ENCODE measurements around the gene ZNF324. TPM values are rescaled to one million over a fixed set of nuclear protein-coding genes. Genes with fewer than 3 reads are reported as not detected.

The ZNF324 gene
- total and polyA plus RNA-seq, 4 donors, result 2.3 to 8.4 (median 5.5) TPM

DNA sequence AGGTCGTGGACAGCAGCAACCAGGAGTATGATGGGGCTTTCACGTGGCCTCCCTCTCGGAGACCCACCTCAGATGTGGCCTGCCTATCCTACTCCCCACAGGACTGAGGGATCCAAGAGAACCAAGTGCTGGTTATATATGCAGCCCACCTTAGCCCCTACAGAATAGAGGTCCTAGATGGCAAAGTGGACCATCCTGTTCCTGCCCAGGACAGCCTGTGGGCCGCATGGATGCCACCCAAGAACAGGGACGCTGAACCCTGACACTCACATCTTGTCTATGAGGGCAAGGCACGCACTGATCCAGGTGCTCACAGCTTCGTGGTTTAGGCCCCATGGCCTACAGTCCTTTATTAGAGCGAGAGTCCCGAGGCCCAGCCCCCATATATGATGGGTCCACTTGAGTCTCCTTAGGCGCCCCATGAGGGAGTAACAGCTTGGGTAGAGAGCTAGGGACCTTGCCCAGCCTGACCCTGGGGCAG is 46.4 kb downstream of the ZNF324 start:
- no peaks in the 10 kb centered on the region for H3K27me3 ChIP-seq (ENCODE audit: control insufficient read depth in 4 of 4, insufficient read depth in 4 of 4, low read length in 3 of 4)
- no peak overlapping the region for H3K4me3 ChIP-seq (ENCODE audit: low read depth in 1 of 3, low read length in 3 of 3)
- H3K9ac ChIP-seq (ENCODE audit: low read depth in 1 of 2, low read length in 2 of 2), result peak overlapping the region in 1 of 2 donors; percentile 39
- H3K27ac ChIP-seq (ENCODE audit: low read depth in 1 of 2, low read length in 2 of 2), result peak overlapping the region; percentile 75 to 86
- H3K9me3 ChIP-seq (ENCODE audit: control insufficient read depth in 4 of 4, low read length in 3 of 4), result no peaks in the 10 kb centered on the region
- 75% methylated on average over 10 of the region's 10 CpGs for WGBS
- H3K4me1 ChIP-seq (ENCODE audit: control insufficient read depth in 4 of 4, insufficient read depth in 4 of 4, low read length in 3 of 4), result peaks cover 15 to 75% (median 50%) of the 10 kb centered on the region in 4 donors
- no peak for DNase-seq (ENCODE audit: low spot score)
- TF ChIP-seq, protein P1, sequence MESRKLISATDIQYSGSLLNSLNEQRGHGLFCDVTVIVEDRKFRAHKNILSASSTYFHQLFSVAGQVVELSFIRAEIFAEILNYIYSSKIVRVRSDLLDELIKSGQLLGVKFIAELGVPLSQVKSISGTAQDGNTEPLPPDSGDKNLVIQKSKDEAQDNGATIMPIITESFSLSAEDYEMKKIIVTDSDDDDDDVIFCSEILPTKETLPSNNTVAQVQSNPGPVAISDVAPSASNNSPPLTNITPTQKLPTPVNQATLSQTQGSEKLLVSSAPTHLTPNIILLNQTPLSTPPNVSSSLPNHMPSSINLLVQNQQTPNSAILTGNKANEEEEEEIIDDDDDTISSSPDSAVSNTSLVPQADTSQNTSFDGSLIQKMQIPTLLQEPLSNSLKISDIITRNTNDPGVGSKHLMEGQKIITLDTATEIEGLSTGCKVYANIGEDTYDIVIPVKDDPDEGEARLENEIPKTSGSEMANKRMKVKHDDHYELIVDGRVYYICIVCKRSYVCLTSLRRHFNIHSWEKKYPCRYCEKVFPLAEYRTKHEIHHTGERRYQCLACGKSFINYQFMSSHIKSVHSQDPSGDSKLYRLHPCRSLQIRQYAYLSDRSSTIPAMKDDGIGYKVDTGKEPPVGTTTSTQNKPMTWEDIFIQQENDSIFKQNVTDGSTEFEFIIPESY (IDR thresholded peaks at IDR 0.05), result no peak
- TF ChIP-seq FOXA1 (IDR thresholded peaks at IDR 0.05) (no peak), YY1 (IDR thresholded peaks at IDR 0.05) (no peak), HNF4A (conservative IDR thresholded peaks at IDR 0.05) (no peak), GABPA (IDR thresholded peaks at IDR 0.05 in 1 of 2, conservative IDR thresholded peaks at IDR 0.05 in 1 of 2) (no peak), SP1 (IDR thresholded peaks at IDR 0.05) (no peak), RXRA (IDR thresholded peaks at IDR 0.05) (no peak), HNF4G (IDR thresholded peaks at IDR 0.05) (no peak), NR2F2 (IDR thresholded peaks at IDR 0.05) (no peak), TAF1 (conservative IDR thresholded peaks at IDR 0.05) (no peak), EGR1 (IDR thresholded peaks at IDR 0.05; ENCODE audit: low read depth in 2 of 2) (no peak), FOXA2 (IDR thresholded peaks at IDR 0.05) (no peak), RAD21 (IDR thresholded peaks at IDR 0.05) (no peak), JUND (IDR thresholded peaks at IDR 0.05) (no peak)
- TF ChIP-seq, protein P2, sequence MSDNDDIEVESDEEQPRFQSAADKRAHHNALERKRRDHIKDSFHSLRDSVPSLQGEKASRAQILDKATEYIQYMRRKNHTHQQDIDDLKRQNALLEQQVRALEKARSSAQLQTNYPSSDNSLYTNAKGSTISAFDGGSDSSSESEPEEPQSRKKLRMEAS (IDR thresholded peaks at IDR 0.05), result no peak
- TF ChIP-seq, protein P3, sequence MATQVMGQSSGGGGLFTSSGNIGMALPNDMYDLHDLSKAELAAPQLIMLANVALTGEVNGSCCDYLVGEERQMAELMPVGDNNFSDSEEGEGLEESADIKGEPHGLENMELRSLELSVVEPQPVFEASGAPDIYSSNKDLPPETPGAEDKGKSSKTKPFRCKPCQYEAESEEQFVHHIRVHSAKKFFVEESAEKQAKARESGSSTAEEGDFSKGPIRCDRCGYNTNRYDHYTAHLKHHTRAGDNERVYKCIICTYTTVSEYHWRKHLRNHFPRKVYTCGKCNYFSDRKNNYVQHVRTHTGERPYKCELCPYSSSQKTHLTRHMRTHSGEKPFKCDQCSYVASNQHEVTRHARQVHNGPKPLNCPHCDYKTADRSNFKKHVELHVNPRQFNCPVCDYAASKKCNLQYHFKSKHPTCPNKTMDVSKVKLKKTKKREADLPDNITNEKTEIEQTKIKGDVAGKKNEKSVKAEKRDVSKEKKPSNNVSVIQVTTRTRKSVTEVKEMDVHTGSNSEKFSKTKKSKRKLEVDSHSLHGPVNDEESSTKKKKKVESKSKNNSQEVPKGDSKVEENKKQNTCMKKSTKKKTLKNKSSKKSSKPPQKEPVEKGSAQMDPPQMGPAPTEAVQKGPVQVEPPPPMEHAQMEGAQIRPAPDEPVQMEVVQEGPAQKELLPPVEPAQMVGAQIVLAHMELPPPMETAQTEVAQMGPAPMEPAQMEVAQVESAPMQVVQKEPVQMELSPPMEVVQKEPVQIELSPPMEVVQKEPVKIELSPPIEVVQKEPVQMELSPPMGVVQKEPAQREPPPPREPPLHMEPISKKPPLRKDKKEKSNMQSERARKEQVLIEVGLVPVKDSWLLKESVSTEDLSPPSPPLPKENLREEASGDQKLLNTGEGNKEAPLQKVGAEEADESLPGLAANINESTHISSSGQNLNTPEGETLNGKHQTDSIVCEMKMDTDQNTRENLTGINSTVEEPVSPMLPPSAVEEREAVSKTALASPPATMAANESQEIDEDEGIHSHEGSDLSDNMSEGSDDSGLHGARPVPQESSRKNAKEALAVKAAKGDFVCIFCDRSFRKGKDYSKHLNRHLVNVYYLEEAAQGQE (IDR thresholded peaks at IDR 0.05), result no peak
- TF ChIP-seq, protein P4, sequence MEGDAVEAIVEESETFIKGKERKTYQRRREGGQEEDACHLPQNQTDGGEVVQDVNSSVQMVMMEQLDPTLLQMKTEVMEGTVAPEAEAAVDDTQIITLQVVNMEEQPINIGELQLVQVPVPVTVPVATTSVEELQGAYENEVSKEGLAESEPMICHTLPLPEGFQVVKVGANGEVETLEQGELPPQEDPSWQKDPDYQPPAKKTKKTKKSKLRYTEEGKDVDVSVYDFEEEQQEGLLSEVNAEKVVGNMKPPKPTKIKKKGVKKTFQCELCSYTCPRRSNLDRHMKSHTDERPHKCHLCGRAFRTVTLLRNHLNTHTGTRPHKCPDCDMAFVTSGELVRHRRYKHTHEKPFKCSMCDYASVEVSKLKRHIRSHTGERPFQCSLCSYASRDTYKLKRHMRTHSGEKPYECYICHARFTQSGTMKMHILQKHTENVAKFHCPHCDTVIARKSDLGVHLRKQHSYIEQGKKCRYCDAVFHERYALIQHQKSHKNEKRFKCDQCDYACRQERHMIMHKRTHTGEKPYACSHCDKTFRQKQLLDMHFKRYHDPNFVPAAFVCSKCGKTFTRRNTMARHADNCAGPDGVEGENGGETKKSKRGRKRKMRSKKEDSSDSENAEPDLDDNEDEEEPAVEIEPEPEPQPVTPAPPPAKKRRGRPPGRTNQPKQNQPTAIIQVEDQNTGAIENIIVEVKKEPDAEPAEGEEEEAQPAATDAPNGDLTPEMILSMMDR (IDR thresholded peaks at IDR 0.05; ENCODE audit: low read depth, low read length, missing input control), result no peak
- TF ChIP-seq, protein P5, sequence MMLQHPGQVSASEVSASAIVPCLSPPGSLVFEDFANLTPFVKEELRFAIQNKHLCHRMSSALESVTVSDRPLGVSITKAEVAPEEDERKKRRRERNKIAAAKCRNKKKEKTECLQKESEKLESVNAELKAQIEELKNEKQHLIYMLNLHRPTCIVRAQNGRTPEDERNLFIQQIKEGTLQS (IDR thresholded peaks at IDR 0.05), result no peak
- peaks cover 0 to 9% (median 3%) of the 10 kb centered on the region in 4 donors for H3K36me3 ChIP-seq (ENCODE audit: control insufficient read depth in 4 of 4, insufficient read depth in 3 of 4, low read depth in 1 of 4, low read length in 3 of 4)

Measured in liver (tissue), 9 donors.